ENCODE data around the gene IPCEF1. TPM values are rescaled to one million over a fixed set of nuclear protein-coding genes. Genes with fewer than 3 reads are reported as not detected.

The IPCEF1 gene
- total RNA-seq, 1 experiment from 2014 or later = 0.48 TPM

- Histone ChIP-seq H3K79me2 (ENCODE audit: insufficient read depth, low read length) (no peaks in the 10 kb centered on the region), H4K20me1 (ENCODE audit: control insufficient read depth, insufficient read depth, insufficient read length) (no peaks in the 10 kb centered on the region), H3K18ac (ENCODE audit: insufficient read length, low read depth, low read length) (no peak overlapping the region), H3K4ac (ENCODE audit: low read depth, low read length) (no peak overlapping the region), H3K9me3 (ENCODE audit: control insufficient read depth, low read depth, low read length) (no peaks in the 10 kb centered on the region), H3K9ac (ENCODE audit: extremely low read depth, insufficient read length, low read length) (no peak overlapping the region), H3K23me2 (ENCODE audit: insufficient read length, low read depth, low read length, poor library complexity, severe bottlenecking) (no peaks in the 10 kb centered on the region), H2BK5ac (ENCODE audit: insufficient read length, low read length) (no peak overlapping the region), H3K4me1 (ENCODE audit: insufficient read depth, low read length) (no peaks in the 10 kb centered on the region), H3K14ac (ENCODE audit: insufficient read depth, low read length) (no peak overlapping the region), H3K4me2 (ENCODE audit: insufficient read depth, insufficient read length, low read length) (no peak overlapping the region), H3K27me3 (ENCODE audit: insufficient read depth, low read length) (no peaks in the 10 kb centered on the region), H4K8ac (replicated peaks; ENCODE audit: insufficient read length, low read depth, low read length) (no peak overlapping the region), H2BK12ac (ENCODE audit: insufficient read length, low read depth, low read length) (no peak overlapping the region), H4K5ac (ENCODE audit: insufficient read length, low read depth, low read length) (no peak overlapping the region), H3K27ac (ENCODE audit: insufficient read length, low read depth, low read length) (no peak overlapping the region), H4K91ac (ENCODE audit: insufficient read length, low read depth, low read length) (no peak overlapping the region), H2AK5ac (ENCODE audit: insufficient read length, low read length) (no peak overlapping the region), H3T11ph (ENCODE audit: low read length) (no peak overlapping the region), H3K56ac (ENCODE audit: insufficient read length, low read depth, low read length) (no peak overlapping the region), H3K23ac (ENCODE audit: insufficient read length, low read depth, low read length) (no peak overlapping the region), H2AFZ (ENCODE audit: low read length) (no peak overlapping the region), H2BK120ac (ENCODE audit: low read depth, low read length, poor library complexity, severe bottlenecking) (no peak overlapping the region), H3K79me1 (ENCODE audit: insufficient read depth, low read depth, low read length, poor library complexity, severe bottlenecking) (no peaks in the 10 kb centered on the region), H2BK20ac (ENCODE audit: low read depth, low read length, poor library complexity, severe bottlenecking) (no peak overlapping the region), H2BK15ac (ENCODE audit: low read depth, low read length) (no peak overlapping the region)
- Mint-ChIP-seq H3K9me3 (no peaks in the 10 kb centered on the region; a peak in 1 of 5 replicates), H3K27me3 (ENCODE audit: low read depth) (no peaks in the 10 kb centered on the region), H3K4me1 (no peaks in the 10 kb centered on the region), H3K36me3 (ENCODE audit: insufficient read depth in 1 of 3, low read depth in 3 of 3) (no peaks in the 10 kb centered on the region; a peak in 1 of 7 replicates), H3K4me3 (no peak overlapping the region), H3K27ac (no peak overlapping the region)
- no peak for DNase-seq
- no peak for TF ChIP-seq CTCF (conservative IDR thresholded peaks at IDR 0.05)
- no CpG with 5 or more reads among the region's 1 CpG for WGBS (ENCODE audit: extremely low coverage, insufficient read length, low lambda C conversion rate)
Observed at GRCh38 chr6:154353626-154354025, 3.0 kb downstream of the IPCEF1 start.

All from H9 (cell line).